Sigmoid colon (tissue), 4 donors: ENCODE measurements around the gene AASS.

Experiments
- CTCF ChIP-seq, 4 experiments: fragments of 450-650 bp in 3 of 4; fragments of 200-600 bp in 1 of 4; IDR thresholded peaks; one replicate each; pipeline ENCODE4 v1.5.1; 2016 to 2019; ENCODE audit warnings: antibody characterized with exemption in 4 of 4, mild to moderate bottlenecking in 3 of 4, moderate library complexity in 2 of 4
- EP300 ChIP-seq, 4 donors: sonication (generic); formaldehyde crosslinking; IDR thresholded peaks; one replicate each; pipeline ENCODE4 v1.6.1; 2017; ENCODE audit warnings: antibody characterized with exemption in 4 of 4
- POLR2A ChIP-seq, 2 donors: fragments of 450-650 bp; IDR thresholded peaks; one replicate each; pipeline ENCODE4 v1.6.1; 2016; ENCODE audit warnings: antibody characterized with exemption in 2 of 2, mild to moderate bottlenecking in 2 of 2, moderate library complexity in 2 of 2
- POLR2AphosphoS5 ChIP-seq, 4 donors: sonication (generic); formaldehyde crosslinking; IDR thresholded peaks; one replicate each; pipeline ENCODE4 v1.6.1; 2017; ENCODE audit warnings: antibody characterized with exemption in 4 of 4

GRCh38 chr7:122166740-122167139 lies 22.7 kb upstream of the AASS start:
- no peak for TF ChIP-seq POLR2AphosphoS5 (IDR thresholded peaks at IDR 0.05)
- TF ChIP-seq CTCF (IDR thresholded peaks at IDR 0.05): no peak
- no peak for TF ChIP-seq POLR2A (IDR thresholded peaks at IDR 0.05)
- no peak for TF ChIP-seq EP300 (IDR thresholded peaks at IDR 0.05)
